ENCODE measurements around the gene GPR162.

GRCh38 chr12:6832125-6832524 lies 10.5 kb downstream of the GPR162 start:
- TF ChIP-seq CTCF (IDR thresholded peaks at IDR 0.05) (no peak), POLR2A (IDR thresholded peaks at IDR 0.05) (no peak)
